ENCODE data around the gene CAMTA1.
A peak's percentile ranks its signal among the peaks of the same experiment; 100 is the strongest.
"Not testable (repeated sequence)": the region's sequence is repeated elsewhere in the genome, so short reads cannot be mapped to it uniquely, and the experiment has no call there.

The CAMTA1 gene

DNA sequence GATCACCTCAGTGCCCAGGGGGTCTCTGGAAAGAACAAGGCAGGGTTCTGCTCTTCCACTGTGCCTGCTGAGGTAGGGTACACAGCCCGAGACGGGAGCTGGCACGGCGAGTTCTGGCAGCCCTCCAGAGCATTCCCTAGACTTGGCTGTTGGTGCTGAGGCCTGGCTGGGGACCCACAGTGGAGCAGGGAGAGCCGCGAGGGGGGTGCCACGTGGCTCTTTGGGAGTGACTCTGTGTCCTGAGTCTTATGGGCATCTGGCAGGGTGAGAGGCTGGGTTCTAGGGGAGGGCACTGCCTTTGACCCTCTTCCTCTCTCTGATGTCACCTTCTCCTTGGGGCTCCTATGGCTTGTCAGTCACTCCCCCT is 336.4 kb downstream of the CAMTA1 start:
- no peak for DNase-seq

DNA sequence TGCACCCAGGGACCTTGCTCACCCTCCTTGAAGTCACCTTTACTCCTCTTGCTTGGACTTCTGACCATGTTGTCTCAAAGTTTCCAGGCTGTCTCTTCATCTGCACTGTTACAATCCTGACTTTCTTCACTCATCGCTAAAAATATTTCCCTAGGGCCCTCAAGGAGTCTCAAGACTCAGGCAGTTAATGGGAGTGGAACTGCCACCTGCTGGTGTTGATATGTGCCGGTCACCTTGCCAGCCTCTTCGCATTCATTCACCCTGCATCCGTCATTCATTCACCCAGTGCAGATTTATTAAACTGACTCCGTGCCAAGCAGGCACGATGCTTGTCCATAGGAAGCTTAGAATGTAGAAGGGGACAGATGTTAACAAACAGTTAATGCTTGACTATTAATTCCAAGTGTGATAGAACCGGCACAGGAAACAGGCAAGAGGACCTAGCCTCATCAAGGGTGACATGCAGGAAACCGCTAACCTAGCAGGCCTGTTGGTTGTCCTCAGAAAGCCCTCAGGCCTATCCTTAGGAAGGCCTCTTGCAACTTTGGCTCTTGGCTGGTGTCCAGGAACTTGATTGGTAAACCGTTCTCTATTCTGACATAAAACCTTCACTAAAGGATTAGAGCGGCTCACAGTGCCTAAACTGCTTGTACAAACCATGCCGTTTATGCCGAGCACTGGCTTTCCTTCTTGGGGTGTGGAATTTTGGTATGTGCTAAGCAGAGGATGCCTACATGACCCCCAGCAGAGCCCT is 342.2 kb downstream of the CAMTA1 start:
- DNase-seq: no peak

GRCh38 chr1:7128293-7128692 is 343.0 kb downstream of the CAMTA1 start:
- DNase-seq: no peak

DNA sequence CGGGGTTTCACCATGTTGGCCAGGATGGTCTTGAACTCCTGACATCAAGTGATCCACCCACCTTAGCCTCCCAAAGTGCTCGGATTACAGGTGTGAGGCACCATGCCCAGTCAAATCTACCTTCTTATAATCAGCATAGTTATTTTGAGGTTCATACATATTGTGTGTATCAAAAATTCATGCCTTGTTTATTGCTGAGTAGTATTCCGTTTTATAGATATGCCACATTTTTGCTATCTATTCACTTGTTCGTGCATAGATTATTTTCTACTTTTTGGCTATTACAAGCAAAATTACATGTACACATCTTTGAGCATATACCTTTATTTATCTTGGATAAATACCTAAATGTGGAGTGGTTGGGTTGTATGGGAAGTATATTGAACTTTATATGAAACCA is 344.9 kb downstream of the CAMTA1 start:
- DNase-seq: no peak

- no peak for DNase-seq
These were observed 350.2 kb downstream of the CAMTA1 start for GRCh38 chr1:7135493-7135892.

GRCh38 chr1:7136166-7136953 is 351.1 kb downstream of the CAMTA1 start:
- no peak for DNase-seq

DNA sequence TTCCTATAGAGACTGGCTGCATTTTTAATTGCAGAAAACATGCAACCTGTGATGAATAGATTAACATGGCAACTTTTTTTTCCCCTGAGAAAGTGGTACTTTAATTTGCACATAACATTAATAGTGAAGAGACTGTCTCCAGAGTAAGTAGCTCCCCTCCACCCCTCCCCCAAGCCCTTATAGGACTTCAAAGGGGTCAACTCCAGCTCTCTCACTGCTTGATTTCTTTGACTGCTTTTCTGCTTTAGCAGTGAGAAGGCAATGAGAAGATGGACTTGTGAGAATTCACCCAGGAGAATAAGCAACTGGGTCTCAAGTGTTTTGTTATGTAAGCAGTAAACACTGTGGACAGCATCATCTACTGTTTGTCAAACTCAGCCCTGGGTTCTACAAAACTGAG is 355.0 kb downstream of the CAMTA1 start:
- no peak for DNase-seq

DNA sequence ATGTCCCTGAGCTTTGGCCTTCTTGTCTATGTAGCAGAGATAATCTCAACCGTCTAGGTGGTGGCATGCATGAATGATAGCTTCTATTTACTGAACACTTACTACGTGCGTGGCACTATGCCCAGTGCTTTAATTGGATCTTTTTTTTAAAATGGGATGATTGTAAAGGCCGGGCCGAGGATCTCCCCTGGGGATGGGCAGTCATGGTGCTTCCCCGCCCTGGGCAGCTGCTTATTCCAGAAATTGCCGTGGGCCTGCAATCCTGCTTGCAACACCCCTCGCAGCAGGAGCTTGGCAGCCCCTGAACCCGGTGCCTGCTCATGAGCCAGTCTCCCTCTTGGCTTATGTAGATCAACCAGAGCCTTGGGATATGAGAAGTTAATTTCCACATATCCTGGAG is 360.7 kb downstream of the CAMTA1 start:
- no peak for DNase-seq

GRCh38 chr1:7146710-7147109 is 361.5 kb downstream of the CAMTA1 start:
- DNase-seq: no peak

- not testable (repeated sequence) for DNase-seq
These were observed 362.5 kb downstream of the CAMTA1 start for GRCh38 chr1:7147581-7148282.

DNA sequence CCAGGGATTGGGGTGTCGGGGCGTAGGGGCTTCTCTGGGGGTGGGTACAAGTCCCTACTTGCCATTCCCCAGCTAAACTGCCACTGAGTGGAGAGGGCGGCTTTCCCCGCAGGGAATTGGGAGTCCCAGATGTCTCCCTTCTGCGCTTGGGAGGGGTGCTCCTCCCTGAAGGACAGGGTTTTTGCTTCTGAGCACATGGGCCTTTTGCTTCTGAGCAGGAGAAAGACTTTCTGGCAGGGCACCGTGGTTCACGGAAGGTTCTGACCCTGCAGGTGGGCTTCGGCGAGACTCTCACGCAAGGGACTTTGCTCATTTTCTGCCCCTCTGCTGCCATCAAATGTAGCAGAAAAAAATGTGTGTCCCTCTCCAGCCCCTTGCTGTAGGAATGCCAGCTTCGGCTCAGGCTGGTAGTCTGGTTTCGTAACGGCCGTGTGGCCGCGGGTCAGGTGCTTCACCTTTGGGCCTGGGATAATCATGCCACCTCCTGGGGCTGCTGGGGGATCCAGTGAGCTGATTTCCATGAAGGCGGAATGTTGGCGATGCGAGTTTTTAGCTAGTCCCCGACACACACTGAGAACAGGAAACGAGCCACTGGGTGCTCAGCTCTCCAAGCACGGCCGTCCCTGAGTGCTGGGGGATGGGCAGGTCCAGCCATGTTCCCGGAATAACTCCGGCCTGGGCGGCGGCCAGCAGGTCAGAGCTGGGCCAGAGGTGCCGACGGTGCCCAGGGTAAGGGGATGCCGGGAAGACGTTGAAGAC is 364.0 kb downstream of the CAMTA1 start:
- DNase-seq: no peak

DNA sequence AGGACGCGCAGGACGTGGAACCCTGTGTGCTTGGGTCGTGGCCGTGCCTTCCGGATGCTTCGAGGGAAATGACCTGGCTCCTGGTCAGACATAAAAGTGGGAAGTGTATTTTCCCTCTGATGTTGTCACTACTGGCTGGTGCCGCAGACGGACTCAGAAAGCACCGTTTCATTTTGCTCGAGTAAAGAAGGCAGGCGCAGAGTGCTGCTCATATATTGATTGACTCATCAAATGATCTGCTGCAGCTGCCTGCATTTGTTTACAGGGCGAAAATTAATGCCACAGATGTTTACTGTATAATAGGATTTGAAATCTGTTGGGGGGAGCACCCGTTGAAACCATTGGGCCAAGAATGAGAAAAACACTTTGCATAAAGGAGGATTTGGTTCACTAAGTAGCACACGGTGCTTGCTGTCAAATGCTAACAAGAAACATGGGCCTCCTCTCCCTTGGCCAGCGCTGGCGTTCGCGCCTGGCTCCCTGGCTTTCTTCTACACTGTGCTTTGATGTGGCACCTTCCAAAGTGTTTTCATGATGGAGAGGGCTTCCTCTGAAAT is 365.5 kb downstream of the CAMTA1 start:
- DNase-seq: peak in 1 of 2 experiments; percentile 38

GRCh38 chr1:7151978-7152377 is 366.7 kb downstream of the CAMTA1 start:
- DNase-seq: no peak

- no peak for DNase-seq
These were observed 367.4 kb downstream of the CAMTA1 start for GRCh38 chr1:7152655-7153054.

GRCh38 chr1:7153464-7153863 is 368.2 kb downstream of the CAMTA1 start:
- no peak for DNase-seq

DNA sequence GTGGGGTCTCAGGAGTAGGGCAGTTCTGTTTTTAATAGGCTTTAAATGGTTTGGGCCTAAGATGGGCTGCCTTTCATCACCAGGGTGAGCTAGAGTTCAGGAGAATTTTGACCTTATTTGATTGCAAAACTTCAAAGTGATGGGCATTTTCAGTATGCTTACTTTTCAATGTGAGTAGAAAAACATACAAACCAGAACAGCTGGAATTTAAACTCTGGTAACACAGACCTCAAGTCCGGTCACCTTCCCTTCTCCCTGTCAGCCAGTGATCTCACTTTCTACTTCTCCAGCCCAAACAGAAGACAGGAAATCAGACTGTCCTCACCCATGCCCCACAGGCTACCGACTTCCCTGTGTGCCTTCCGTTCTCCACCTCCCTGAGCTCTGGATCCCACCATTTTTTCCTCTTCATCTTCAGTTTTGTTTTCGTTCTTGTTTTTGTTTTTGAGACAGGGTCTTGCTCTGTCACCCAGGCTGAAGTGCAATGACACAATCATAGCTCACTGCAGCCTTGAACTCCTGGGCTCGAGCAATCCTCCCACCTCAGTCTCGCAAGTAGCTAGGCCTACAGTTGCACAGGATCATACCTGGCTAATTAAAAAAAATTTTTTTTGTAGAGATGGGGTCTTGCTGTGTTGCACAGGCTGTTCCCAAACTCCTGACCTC is 374.0 kb downstream of the CAMTA1 start:
- no peak for DNase-seq

DNA sequence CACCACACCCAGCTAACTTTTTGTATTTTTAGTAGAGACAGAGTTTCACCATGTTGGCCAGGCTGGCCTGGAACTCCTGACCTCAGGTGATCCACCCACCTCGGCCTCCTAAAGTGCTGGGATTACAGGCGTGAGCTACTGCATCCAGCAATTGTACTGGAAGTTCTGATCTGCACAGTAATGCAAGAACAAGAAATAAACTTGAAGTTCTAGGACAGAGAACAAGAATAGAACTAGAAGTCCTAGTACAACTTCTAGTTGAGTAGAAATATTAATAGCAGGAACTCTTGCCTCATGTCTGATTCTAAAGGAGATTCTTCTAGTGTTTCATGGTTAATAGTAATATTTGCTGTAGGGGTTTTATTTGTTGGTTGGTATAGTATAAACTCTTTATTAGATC is 383.3 kb downstream of the CAMTA1 start:
- DNase-seq: not testable (repeated sequence)

DNA sequence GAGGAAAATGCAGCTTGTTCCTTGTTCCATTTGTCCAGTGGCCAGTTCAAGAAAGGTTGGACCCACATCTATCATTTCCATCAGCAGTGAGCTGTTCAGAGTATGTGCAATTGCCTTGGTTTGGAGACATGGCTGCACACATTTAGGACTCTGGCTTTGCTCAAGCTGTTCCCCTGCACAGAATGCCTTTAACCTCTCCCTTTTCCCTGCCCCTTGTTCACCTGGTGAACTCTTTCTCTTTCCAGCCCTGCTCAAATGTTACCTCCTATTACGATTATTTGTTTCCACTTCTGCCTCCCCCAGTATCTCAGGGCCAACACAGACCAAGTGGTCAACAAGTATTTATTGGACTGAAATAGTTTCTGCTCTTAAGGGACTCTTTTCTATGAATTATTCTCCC is 385.9 kb downstream of the CAMTA1 start:
- no peak for DNase-seq

- DNase-seq: no peak
These were observed 386.3 kb downstream of the CAMTA1 start for GRCh38 chr1:7171574-7171973.

DNA sequence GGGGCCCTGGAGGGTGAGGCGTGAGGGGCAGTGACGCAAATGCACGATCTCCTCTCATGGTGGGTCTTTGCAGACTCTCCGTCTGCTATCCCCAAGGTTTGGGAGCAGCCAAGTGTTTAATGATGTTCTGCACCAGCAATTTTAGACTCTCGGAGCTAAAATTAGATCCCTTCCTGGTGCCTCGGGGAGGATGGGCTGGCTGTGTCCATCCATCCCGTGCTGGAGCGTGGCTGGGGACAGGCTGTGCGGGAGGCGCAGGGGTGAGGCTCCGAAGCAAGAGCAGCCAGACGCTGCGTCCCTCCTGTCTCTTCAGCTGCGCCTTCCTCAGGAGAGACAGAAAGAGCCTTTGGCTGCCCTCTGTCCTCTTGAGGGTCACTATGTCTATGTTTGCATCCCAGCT is 387.6 kb downstream of the CAMTA1 start:
- DNase-seq: peak; percentile 53 to 78

DNA sequence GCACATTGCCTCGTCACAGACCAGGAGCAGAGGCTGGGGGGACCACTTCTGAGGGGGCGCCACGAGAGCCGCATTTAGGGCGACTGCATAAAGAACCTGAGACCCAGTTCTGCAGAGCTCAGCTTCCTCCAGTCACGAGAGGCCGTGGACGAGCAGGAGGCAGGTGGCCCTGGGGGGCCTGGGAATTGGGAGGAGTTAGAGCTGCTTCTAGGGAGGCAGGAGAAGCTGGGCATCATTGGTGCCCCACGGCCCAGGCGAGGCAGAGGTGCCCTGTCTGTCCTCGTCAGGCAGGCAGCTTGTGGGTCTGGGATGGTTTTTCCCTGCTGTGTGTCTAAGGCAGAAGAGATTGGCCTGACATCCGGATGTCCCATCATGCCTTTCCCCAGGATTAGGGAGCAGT is 389.3 kb downstream of the CAMTA1 start:
- DNase-seq: no peak
